Gastroesophageal sphincter (tissue), 3 donors: ENCODE results near the gene CCDC187.

Experiments
- POLR2A ChIP-seq, 2 donors: fragments of 450-650 bp; IDR thresholded peaks; one replicate each; pipeline ENCODE4 v1.6.1; 2017; ENCODE audit warnings: antibody characterized with exemption in 2 of 2, mild to moderate bottlenecking in 2 of 2, moderate library complexity in 1 of 2
- POLR2AphosphoS5 ChIP-seq: sonication (generic); formaldehyde crosslinking; IDR thresholded peaks from one replicate; pipeline ENCODE4 v1.6.1; 2017; ENCODE audit warnings: antibody characterized with exemption
- TF ChIP-seq, protein P1 (sequence below), 4 experiments: fragments of 200-600 bp in 2 of 4; fragments of 450-650 bp in 2 of 4; sonication (generic) in 1 of 4; IDR thresholded peaks; one replicate each; pipeline ENCODE4 v1.5.1; 2017 to 2019; ENCODE audit warnings: antibody characterized with exemption in 4 of 4, mild to moderate bottlenecking in 2 of 4, moderate library complexity in 2 of 4

DNA sequence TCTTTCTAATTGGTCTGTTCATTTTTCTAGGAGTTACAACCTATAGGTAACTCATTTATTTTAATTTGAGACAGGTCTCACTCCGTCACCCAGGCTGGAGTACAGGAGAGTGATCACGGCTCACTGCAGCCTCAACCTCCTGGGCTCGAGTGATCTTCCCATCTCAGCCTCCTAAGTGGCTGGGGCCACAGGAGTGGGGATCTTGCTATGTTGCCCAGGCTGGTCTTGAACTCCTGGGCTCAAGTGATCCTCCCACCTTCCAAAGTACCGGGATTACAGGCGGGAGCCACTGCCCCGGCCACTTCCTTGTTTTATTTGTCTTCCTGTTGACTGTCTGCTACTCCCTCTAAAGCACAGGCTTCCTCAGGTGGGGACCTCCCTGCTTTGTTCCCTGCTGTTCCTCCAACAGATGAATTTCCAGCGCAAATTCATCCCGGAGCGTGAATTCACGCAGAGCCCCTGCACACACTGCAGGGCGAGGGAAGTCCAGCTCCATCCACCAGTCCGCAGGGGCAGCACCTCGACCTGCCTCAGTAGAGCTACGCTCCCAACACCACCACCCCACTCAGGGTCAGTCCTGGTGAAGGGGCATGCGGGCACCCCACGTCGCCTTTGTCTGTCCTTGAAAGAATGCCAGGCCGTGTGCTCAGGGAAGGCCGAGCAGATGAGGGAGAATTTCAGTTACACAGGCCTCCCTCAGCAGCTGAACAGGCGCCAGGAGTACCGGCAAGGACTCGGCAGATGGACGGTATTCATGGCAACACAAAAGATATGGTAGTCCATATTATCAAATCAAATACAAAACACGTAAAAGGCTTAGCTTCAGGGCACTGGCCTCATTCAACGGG lies 64.5 kb downstream of the CCDC187 start:
- TF ChIP-seq, protein P1, sequence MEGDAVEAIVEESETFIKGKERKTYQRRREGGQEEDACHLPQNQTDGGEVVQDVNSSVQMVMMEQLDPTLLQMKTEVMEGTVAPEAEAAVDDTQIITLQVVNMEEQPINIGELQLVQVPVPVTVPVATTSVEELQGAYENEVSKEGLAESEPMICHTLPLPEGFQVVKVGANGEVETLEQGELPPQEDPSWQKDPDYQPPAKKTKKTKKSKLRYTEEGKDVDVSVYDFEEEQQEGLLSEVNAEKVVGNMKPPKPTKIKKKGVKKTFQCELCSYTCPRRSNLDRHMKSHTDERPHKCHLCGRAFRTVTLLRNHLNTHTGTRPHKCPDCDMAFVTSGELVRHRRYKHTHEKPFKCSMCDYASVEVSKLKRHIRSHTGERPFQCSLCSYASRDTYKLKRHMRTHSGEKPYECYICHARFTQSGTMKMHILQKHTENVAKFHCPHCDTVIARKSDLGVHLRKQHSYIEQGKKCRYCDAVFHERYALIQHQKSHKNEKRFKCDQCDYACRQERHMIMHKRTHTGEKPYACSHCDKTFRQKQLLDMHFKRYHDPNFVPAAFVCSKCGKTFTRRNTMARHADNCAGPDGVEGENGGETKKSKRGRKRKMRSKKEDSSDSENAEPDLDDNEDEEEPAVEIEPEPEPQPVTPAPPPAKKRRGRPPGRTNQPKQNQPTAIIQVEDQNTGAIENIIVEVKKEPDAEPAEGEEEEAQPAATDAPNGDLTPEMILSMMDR (IDR thresholded peaks at IDR 0.05): no peak
- no peak for TF ChIP-seq POLR2AphosphoS5
- TF ChIP-seq POLR2A (IDR thresholded peaks at IDR 0.05): no peak
